GM12874 (cell line): ENCODE results near the gene PRKACA.

Experiments used
- CTCF ChIP-seq: IDR thresholded peaks from 2 replicates; pipeline ENCODE4 v1.5.1; 2011; ENCODE audit warnings: low read depth, mild to moderate bottlenecking, control low read depth, low read length, moderate library complexity; ENCODE audit not compliant: insufficient read depth

PRKACA gene

GRCh38 chr19:14117668-14118164 lies at the start of gene PRKACA:
Gene PRKACA, minus strand, starts transcription at chr19:14117762. Its CDS starts 215 bp downstream, at chr19:14117547.
- no peak for TF ChIP-seq CTCF

- no peak for TF ChIP-seq CTCF
Measured at GRCh38 chr19:14166999-14167575, 49.5 kb upstream of the PRKACA start.

- TF ChIP-seq CTCF: no peak
Measured at GRCh38 chr19:14165990-14166830, 48.6 kb upstream of the PRKACA start.

- no peak for TF ChIP-seq CTCF
Measured at GRCh38 chr19:14164724-14165493, 47.3 kb upstream of the PRKACA start.

- no peak for TF ChIP-seq CTCF
Measured at GRCh38 chr19:14164082-14164481, 46.5 kb upstream of the PRKACA start.

GRCh38 chr19:14162871-14163297 lies 45.3 kb upstream of the PRKACA start:
- no peak for TF ChIP-seq CTCF

- TF ChIP-seq CTCF: no peak
Measured at GRCh38 chr19:14161305-14161704, 43.7 kb upstream of the PRKACA start.
